ENCODE results near the gene PCDHAC1.

DNA sequence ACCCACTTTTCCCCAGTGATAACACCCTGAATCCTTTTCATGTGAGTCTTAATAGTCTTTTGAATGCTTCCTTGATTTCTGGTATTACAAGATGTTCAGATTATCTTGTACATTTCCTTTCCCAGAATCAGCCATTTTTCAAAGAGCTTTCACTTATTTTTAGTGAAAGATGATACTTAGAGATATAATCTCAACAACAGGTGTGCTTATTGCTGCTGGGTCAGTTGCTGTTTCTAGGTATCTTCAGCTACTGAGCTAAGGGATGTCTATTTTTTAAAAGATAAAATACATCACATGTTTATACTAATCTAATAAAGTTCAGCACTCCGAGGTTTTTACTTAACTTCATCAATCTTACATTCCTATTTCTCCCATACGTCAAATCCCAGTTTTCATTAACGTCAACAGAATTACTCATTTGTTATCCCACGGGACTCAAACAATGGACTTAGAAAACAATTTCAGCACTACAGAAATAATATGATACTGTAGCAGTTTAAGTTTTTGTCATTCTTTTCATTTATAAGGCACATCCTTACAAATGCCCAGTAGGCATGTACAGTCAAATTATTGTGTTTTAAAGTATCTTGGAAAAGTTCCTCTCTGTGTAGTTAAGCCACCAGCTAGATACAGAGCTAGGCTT lies 9.0 kb downstream of the PCDHAC1 start:
- TF ChIP-seq POLR2AphosphoS5 (IDR thresholded peaks at IDR 0.05) (no peak), CTCF (IDR thresholded peaks at IDR 0.05) (no peak)

Measured in prostate gland (tissue), 2 donors.